NB4 (cell line): Measurements from ENCODE around the gene CECR2.

Experiments
- DNase-seq: peaks from one replicate; pipeline ENCODE4 v3.0.0; 2010; ENCODE audit warnings: low read depth
- H3K4me3 ChIP-seq: one replicate; pipeline ENCODE4 v1.5.1; 2011; ENCODE audit warnings: mild to moderate bottlenecking, low read depth, low read length, moderate library complexity
- MYC ChIP-seq: IDR thresholded peaks from 2 replicates; pipeline ENCODE4 v1.6.1; 2011; ENCODE audit warnings: low read depth, low read length
- POLR2A ChIP-seq: IDR thresholded peaks from 2 replicates; pipeline ENCODE4 v1.6.1; 2011; ENCODE audit warnings: mild to moderate bottlenecking; ENCODE audit not compliant: insufficient read length; ENCODE audit errors: extremely low read depth
- TF ChIP-seq, protein P1 (sequence below): IDR thresholded peaks from one replicate; pipeline ENCODE4 v1.5.1; 2012; ENCODE audit warnings: low read depth, low read length
- TF ChIP-seq, protein P2 (sequence below): IDR thresholded peaks from 2 replicates; pipeline ENCODE4 v1.6.1; 2011; ENCODE audit warnings: low read depth, low read length

CECR2 gene

DNA sequence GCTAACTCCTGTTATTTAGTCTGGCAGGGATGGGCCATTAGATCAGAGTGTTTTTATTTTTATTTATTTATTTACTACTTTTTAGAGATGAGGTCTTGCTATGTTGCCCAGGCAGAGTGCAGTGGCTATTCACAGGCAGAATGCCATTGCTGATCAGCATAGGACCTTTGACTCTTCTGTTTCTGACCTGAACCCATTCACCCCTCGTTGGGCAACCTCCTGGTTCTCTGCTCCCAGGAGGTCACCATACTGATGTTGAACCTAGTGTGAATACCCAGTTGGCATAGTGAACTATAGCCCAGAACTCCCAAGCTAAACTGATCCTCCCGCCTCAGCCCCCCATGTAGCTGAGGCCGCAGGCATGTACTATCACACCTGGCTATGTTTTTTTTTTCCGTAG lies 16.5 kb upstream of the CECR2 start:
- TF ChIP-seq, protein P1, sequence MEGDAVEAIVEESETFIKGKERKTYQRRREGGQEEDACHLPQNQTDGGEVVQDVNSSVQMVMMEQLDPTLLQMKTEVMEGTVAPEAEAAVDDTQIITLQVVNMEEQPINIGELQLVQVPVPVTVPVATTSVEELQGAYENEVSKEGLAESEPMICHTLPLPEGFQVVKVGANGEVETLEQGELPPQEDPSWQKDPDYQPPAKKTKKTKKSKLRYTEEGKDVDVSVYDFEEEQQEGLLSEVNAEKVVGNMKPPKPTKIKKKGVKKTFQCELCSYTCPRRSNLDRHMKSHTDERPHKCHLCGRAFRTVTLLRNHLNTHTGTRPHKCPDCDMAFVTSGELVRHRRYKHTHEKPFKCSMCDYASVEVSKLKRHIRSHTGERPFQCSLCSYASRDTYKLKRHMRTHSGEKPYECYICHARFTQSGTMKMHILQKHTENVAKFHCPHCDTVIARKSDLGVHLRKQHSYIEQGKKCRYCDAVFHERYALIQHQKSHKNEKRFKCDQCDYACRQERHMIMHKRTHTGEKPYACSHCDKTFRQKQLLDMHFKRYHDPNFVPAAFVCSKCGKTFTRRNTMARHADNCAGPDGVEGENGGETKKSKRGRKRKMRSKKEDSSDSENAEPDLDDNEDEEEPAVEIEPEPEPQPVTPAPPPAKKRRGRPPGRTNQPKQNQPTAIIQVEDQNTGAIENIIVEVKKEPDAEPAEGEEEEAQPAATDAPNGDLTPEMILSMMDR: no peak
- TF ChIP-seq POLR2A (no peak), MYC (no peak)
- TF ChIP-seq, protein P2, sequence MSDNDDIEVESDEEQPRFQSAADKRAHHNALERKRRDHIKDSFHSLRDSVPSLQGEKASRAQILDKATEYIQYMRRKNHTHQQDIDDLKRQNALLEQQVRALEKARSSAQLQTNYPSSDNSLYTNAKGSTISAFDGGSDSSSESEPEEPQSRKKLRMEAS: no peak
- DNase-seq: no peak
- no peak overlapping the region for H3K4me3 ChIP-seq

DNA sequence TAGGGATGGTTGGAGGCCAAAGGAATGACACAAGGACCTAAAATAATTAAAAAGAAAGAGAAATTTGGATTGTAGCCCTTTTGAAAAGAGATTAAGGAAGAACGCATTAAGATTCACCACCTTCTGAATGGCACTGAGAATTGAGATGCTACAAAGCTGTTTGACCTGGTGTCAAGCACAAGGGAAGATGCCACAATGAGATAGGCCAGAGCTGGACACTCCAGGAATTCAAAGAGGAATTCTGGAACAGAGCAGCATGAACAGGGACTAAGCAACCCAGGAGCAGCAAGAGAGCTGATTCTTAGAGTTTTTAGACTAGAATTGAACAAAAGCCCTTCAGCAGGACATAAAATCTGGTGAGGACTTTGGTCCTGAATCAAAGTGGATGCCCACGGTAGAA lies 11.6 kb upstream of the CECR2 start:
- H3K4me3 ChIP-seq: no peak overlapping the region
- TF ChIP-seq POLR2A (no peak), MYC (no peak)
- TF ChIP-seq, protein P1: no peak
- TF ChIP-seq, protein P2: no peak
- DNase-seq: no peak

DNA sequence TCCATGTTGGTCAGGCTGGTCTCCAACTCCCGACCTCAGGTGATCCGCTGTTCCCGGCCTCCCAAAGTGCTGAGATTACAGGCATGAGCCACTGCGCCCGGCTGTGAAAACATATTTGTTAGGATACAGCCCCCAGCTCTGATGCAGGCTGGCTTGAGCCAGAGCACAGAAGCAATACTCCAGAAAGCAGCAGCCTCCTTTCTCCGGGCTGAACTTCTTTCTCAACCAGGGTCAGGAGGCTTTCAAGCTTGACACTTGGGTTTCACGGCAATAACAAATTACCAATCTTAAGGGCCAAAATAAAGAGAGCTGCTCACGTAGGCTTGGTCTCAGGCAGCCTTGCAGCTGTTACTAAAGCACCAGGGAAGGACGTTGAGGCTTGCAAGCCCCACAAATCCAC lies 10.8 kb upstream of the CECR2 start:
- DNase-seq: no peak
- TF ChIP-seq, protein P2: no peak
- TF ChIP-seq, protein P1: no peak
- TF ChIP-seq MYC: no peak
- TF ChIP-seq POLR2A: no peak
- H3K4me3 ChIP-seq: no peak overlapping the region

DNA sequence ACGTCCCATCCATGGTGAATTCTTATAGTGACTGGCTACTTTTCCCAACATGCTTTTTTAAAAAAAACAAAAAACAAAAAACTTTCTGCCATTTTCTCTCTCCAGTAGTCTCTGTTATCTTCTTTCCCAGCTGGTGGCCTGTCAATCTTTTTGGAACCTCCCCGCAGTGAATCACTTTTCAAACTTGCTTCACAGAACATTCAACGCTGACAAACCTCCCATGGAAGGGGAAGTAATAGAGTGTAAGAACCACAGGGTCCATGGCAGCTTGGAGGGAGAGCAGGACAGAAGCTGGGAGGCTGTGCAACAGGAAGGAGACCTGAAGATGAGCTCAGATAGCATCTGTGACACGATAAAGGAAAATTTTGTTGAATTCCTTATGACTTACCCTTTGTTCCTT lies 9.8 kb upstream of the CECR2 start:
- no peak overlapping the region for H3K4me3 ChIP-seq

DNA sequence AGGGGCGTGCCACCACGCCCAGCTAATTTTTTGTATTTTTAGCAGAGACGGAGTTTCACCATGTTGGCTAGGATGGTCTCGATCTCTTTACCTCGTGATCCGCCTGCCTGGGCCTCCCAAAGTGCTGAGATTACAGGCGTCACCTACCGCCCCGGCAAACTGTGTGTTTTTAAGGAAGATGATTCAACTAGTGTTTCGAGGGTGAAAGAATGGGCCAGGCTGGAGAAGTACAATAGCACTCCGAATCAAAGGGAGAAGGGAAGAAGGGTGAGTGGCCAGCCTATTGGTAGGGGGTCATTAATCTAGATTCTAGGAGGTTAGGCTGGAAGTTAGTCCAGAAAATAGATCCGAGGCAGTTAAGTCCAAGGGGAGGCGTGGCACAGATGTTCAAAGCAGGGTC lies 2.9 kb upstream of the CECR2 start:
- no peak overlapping the region for H3K4me3 ChIP-seq
- no peak for DNase-seq
- no peak for TF ChIP-seq POLR2A
- TF ChIP-seq MYC: no peak
- TF ChIP-seq, protein P2: no peak
- TF ChIP-seq, protein P1: no peak

More for the DNA sequence above, 9.8 kb upstream of the CECR2 start:
- TF ChIP-seq POLR2A (no peak), MYC (no peak)
- TF ChIP-seq, protein P1: no peak
- TF ChIP-seq, protein P2: no peak
- DNase-seq: peak; percentile 80
